SH-SY5Y (cell line): ENCODE results near the gene DUOXA1.

ENCODE experiments used
- GATA2 ChIP-seq: IDR thresholded peaks from 2 replicates; pipeline ENCODE4 v1.6.1; 2011; ENCODE audit warnings: mild to moderate bottlenecking, low read depth, low read length
- GATA3 ChIP-seq: IDR thresholded peaks from 2 replicates; pipeline ENCODE4 v1.6.1; 2011; ENCODE audit warnings: low read depth, mild to moderate bottlenecking, low read length, moderate library complexity

DNA sequence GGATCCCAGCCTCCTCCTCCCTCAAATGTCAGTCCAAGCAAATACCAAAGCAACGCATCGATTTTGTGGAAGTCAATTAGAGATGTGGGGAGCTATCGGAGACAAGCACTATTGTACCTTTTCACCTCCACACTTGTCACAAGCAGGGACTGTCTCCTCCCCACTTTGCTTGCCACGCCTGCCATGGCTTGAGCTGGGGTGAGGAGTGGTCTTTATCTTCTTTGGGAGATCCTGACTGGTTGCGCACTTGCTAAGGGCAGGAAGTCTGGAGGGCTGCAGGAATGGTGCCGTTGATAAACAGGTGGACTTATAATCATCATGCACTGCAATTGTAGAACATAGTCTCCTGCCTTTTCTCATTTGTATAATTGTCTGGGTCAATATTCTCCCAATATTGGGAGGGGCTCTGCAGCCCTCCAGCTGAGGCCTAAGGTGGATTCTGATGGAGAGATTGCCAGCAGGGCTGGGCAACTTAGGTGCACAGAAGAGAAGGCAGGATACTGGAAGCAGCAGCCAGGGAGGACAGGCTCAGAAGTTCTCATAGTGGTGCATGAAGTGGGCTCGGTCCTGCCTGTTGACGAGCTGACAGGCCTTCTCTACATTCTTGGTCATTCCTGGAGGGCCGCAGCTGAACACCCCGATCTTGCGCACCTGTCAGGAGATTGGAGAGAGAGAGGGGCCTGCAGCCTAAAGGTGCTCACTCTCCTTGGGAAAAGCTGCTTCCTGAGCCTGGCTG lies 35.9 kb downstream of the DUOXA1 start:
- TF ChIP-seq GATA2 (no peak), GATA3 (no peak)
